Mesendoderm (in vitro differentiated cells): ENCODE data around the gene CTNNA1.
"Not testable (repeated sequence)": the region's sequence is repeated elsewhere in the genome, so short reads cannot be mapped to it uniquely, and the experiment has no call there.

Experiments
- DNase-seq: peaks from one replicate; pipeline ENCODE4 v3.0.0; 2013
- H2AK5ac ChIP-seq: 2 replicates; pipeline ENCODE4 v1.6.1; 2013; ENCODE audit warnings: low read length, inconsistent platforms
- H2BK120ac ChIP-seq: 2 replicates; pipeline ENCODE4 v1.6.1; 2013; ENCODE audit warnings: low read depth, mild to moderate bottlenecking, low read length, moderate library complexity, mixed read lengths
- H2BK15ac ChIP-seq: replicated peaks from 2 replicates; pipeline ENCODE4 v1.6.1; 2013; ENCODE audit warnings: low read depth, mild to moderate bottlenecking, moderate library complexity
- H2BK5ac ChIP-seq: 2 replicates; pipeline ENCODE4 v1.6.1; 2013; ENCODE audit warnings: low read length, inconsistent platforms
- H3K18ac ChIP-seq: 2 replicates; pipeline ENCODE4 v1.6.1; 2013; ENCODE audit warnings: mild to moderate bottlenecking, low read length, mixed read lengths
- H3K23ac ChIP-seq: one replicate; pipeline ENCODE4 v1.6.1; 2013; ENCODE audit warnings: low read length
- H3K27ac ChIP-seq: 2 replicates; pipeline ENCODE4 v1.5.1; 2013; ENCODE audit warnings: low read depth, mild to moderate bottlenecking, inconsistent platforms, low read length, moderate library complexity
- H3K27me3 ChIP-seq: 2 replicates; pipeline ENCODE4 v1.6.1; 2013; ENCODE audit warnings: low read length, control low read depth, mild to moderate bottlenecking, inconsistent platforms; ENCODE audit not compliant: insufficient read depth, poor library complexity
- H3K36me3 ChIP-seq: 2 replicates; pipeline ENCODE4 v1.6.1; 2013; ENCODE audit warnings: low read length, inconsistent platforms; ENCODE audit not compliant: control insufficient read depth, insufficient read depth
- H3K4ac ChIP-seq: one replicate; pipeline ENCODE4 v1.6.1; 2013; ENCODE audit warnings: low read depth, mild to moderate bottlenecking, low read length, moderate library complexity
- H3K4me1 ChIP-seq: 2 replicates; pipeline ENCODE4 v1.6.1; 2013; ENCODE audit warnings: low read depth, low read length, inconsistent platforms; ENCODE audit not compliant: control insufficient read depth
- H3K4me2 ChIP-seq: 2 replicates; pipeline ENCODE4 v1.6.1; 2013; ENCODE audit warnings: low read length
- H3K4me3 ChIP-seq: 2 replicates; pipeline ENCODE4 v1.5.1; 2013; ENCODE audit warnings: mild to moderate bottlenecking, low read length
- H3K56ac ChIP-seq: one replicate; pipeline ENCODE4 v1.6.1; 2013; ENCODE audit warnings: low read length
- H3K79me1 ChIP-seq: 2 replicates; pipeline ENCODE4 v1.6.1; 2013; ENCODE audit warnings: low read length, inconsistent platforms
- H3K79me2 ChIP-seq: 2 replicates; pipeline ENCODE4 v1.6.1; 2013; ENCODE audit warnings: mild to moderate bottlenecking, low read length; ENCODE audit not compliant: control insufficient read depth, insufficient read depth
- H3K9ac ChIP-seq: 2 replicates; pipeline ENCODE4 v1.6.1; 2013; ENCODE audit warnings: low read length, inconsistent platforms
- H4K5ac ChIP-seq: one replicate; pipeline ENCODE4 v1.6.1; 2013; ENCODE audit warnings: low read length
- H4K8ac ChIP-seq: one replicate; pipeline ENCODE4 v1.6.1; 2013; ENCODE audit warnings: low read depth, mild to moderate bottlenecking, control low read depth, low read length, moderate library complexity
- WGBS: extraction: QIAGEN DNeasy Blood & Tissue Kit; methylation state at CpG from one replicate; pipeline ENCODE4 v1.1.7; 2013; ENCODE audit warnings: low lambda C conversion rate, missing lambda C conversion rate; ENCODE audit not compliant: insufficient coverage; ENCODE audit errors: extremely low coverage; 5-methylcytosine and 5-hydroxymethylcytosine counted together

Gene CTNNA1

GRCh38 chr5:138918686-138919085 lies 165.5 kb downstream of the CTNNA1 start:
- no peaks in the 10 kb centered on the region for H3K79me2 ChIP-seq
- no peaks in the 10 kb centered on the region for H3K27me3 ChIP-seq
- no CpG with 5 or more reads among the region's 4 CpGs for WGBS
- no peak overlapping the region for H3K56ac ChIP-seq
- no peak overlapping the region for H2BK120ac ChIP-seq
- no peak overlapping the region for H2BK15ac ChIP-seq
- no peak overlapping the region for H3K9ac ChIP-seq
- no peaks in the 10 kb centered on the region for H3K4me1 ChIP-seq
- DNase-seq = no peak
- H3K4me2 ChIP-seq = no peak overlapping the region
- no peak overlapping the region for H3K4me3 ChIP-seq
- no peak overlapping the region for H3K23ac ChIP-seq
- H3K27ac ChIP-seq = no peak overlapping the region
- H3K18ac ChIP-seq = no peak overlapping the region
- H3K4ac ChIP-seq = no peak overlapping the region
- no peak overlapping the region for H4K5ac ChIP-seq
- peaks cover 2% of the 10 kb centered on the region for H3K36me3 ChIP-seq
- H2BK5ac ChIP-seq = no peak overlapping the region
- H3K79me1 ChIP-seq = no peaks in the 10 kb centered on the region
- no peak overlapping the region for H2AK5ac ChIP-seq
- no peak overlapping the region for H4K8ac ChIP-seq

- no peak overlapping the region for H3K56ac ChIP-seq
- H3K4me2 ChIP-seq = no peak overlapping the region
- no peaks in the 10 kb centered on the region for H3K4me1 ChIP-seq
- no peak overlapping the region for H4K8ac ChIP-seq
- H3K23ac ChIP-seq = no peak overlapping the region
- no peak overlapping the region for H2AK5ac ChIP-seq
- H3K4ac ChIP-seq = no peak overlapping the region
- no peak overlapping the region for H2BK5ac ChIP-seq
- no peak overlapping the region for H4K5ac ChIP-seq
- H3K27me3 ChIP-seq = no peaks in the 10 kb centered on the region
- H3K36me3 ChIP-seq = peaks cover 4% of the 10 kb centered on the region
- no peak overlapping the region for H2BK120ac ChIP-seq
- no peak overlapping the region for H3K18ac ChIP-seq
- H3K79me2 ChIP-seq = no peaks in the 10 kb centered on the region
- no peak for DNase-seq
- no peaks in the 10 kb centered on the region for H3K79me1 ChIP-seq
- no peak overlapping the region for H3K4me3 ChIP-seq
- H2BK15ac ChIP-seq = no peak overlapping the region
- no peak overlapping the region for H3K27ac ChIP-seq
- no peak overlapping the region for H3K9ac ChIP-seq
- no CpG with 5 or more reads among the region's 8 CpGs for WGBS
These were observed 167.0 kb downstream of the CTNNA1 start for GRCh38 chr5:138920181-138920580.

- H2BK5ac ChIP-seq, H4K5ac ChIP-seq, H3K4ac ChIP-seq, H3K79me1 ChIP-seq, H3K4me1 ChIP-seq, H4K8ac ChIP-seq, H3K27me3 ChIP-seq, H3K56ac ChIP-seq, H3K23ac ChIP-seq, H3K79me2 ChIP-seq, H3K27ac ChIP-seq, H3K4me2 ChIP-seq, H3K18ac ChIP-seq, DNase-seq, H3K9ac ChIP-seq, H2BK120ac ChIP-seq, H2BK15ac ChIP-seq, H3K4me3 ChIP-seq, H2AK5ac ChIP-seq: not testable (repeated sequence)
- WGBS = no CpG with 5 or more reads among the region's 2 CpGs
- peaks cover 11% of the 10 kb centered on the region for H3K36me3 ChIP-seq
These were observed 168.1 kb downstream of the CTNNA1 start for GRCh38 chr5:138921362-138921761.

- Histone ChIP-seq H3K36me3 (peaks cover 11% of the 10 kb centered on the region), H4K5ac (no peak overlapping the region), H4K8ac (no peak overlapping the region), H3K79me1 (no peaks in the 10 kb centered on the region), H3K4me2 (no peak overlapping the region), H3K27me3 (no peaks in the 10 kb centered on the region), H3K4ac (no peak overlapping the region), H3K27ac (no peak overlapping the region), H2BK120ac (no peak overlapping the region), H3K4me1 (no peaks in the 10 kb centered on the region), H3K23ac (no peak overlapping the region), H2BK5ac (no peak overlapping the region), H3K9ac (no peak overlapping the region), H3K18ac (no peak overlapping the region), H2AK5ac (no peak overlapping the region), H3K56ac (no peak overlapping the region), H3K79me2 (no peaks in the 10 kb centered on the region), H3K4me3 (no peak overlapping the region), H2BK15ac (no peak overlapping the region)
- no CpG with 5 or more reads among the region's 2 CpGs for WGBS
- DNase-seq = no peak
These were observed 169.3 kb downstream of the CTNNA1 start for GRCh38 chr5:138922494-138922893.

- no peak overlapping the region for H3K18ac ChIP-seq
- H2BK5ac ChIP-seq = no peak overlapping the region
- WGBS = no CpG with 5 or more reads among the region's 12 CpGs
- H4K5ac ChIP-seq = no peak overlapping the region
- H4K8ac ChIP-seq = no peak overlapping the region
- no peak overlapping the region for H2BK120ac ChIP-seq
- H3K27me3 ChIP-seq = no peaks in the 10 kb centered on the region
- no peaks in the 10 kb centered on the region for H3K79me2 ChIP-seq
- H2AK5ac ChIP-seq = no peak overlapping the region
- H3K4me1 ChIP-seq = no peaks in the 10 kb centered on the region
- H3K4me2 ChIP-seq = no peak overlapping the region
- H3K27ac ChIP-seq = no peak overlapping the region
- no peak overlapping the region for H3K56ac ChIP-seq
- no peak overlapping the region for H3K23ac ChIP-seq
- H3K4ac ChIP-seq = no peak overlapping the region
- no peak overlapping the region for H3K4me3 ChIP-seq
- H2BK15ac ChIP-seq = no peak overlapping the region
- H3K9ac ChIP-seq = no peak overlapping the region
- DNase-seq = no peak
- H3K36me3 ChIP-seq = peaks cover 10% of the 10 kb centered on the region
- peaks cover 2% of the 10 kb centered on the region for H3K79me1 ChIP-seq
These were observed 171.9 kb downstream of the CTNNA1 start for GRCh38 chr5:138925090-138925635.

GRCh38 chr5:138926257-138926656 lies 173.0 kb downstream of the CTNNA1 start:
- Histone ChIP-seq H2AK5ac (no peak overlapping the region), H2BK15ac (no peak overlapping the region), H3K4me2 (no peak overlapping the region), H3K79me1 (peaks cover 2% of the 10 kb centered on the region), H4K5ac (no peak overlapping the region), H3K4me3 (no peak overlapping the region), H3K27ac (no peak overlapping the region), H3K79me2 (no peaks in the 10 kb centered on the region), H3K36me3 (peaks cover 13% of the 10 kb centered on the region), H3K18ac (no peak overlapping the region), H3K27me3 (no peaks in the 10 kb centered on the region), H3K4me1 (no peaks in the 10 kb centered on the region), H2BK5ac (no peak overlapping the region), H3K4ac (no peak overlapping the region), H3K23ac (no peak overlapping the region), H3K56ac (no peak overlapping the region), H4K8ac (no peak overlapping the region), H3K9ac (no peak overlapping the region), H2BK120ac (no peak overlapping the region)
- no peak for DNase-seq
- no CpG with 5 or more reads among the region's 11 CpGs for WGBS
